ENCODE data around the gene RGS17.

RGS17 gene, protein sequence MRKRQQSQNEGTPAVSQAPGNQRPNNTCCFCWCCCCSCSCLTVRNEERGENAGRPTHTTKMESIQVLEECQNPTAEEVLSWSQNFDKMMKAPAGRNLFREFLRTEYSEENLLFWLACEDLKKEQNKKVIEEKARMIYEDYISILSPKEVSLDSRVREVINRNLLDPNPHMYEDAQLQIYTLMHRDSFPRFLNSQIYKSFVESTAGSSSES

DNA sequence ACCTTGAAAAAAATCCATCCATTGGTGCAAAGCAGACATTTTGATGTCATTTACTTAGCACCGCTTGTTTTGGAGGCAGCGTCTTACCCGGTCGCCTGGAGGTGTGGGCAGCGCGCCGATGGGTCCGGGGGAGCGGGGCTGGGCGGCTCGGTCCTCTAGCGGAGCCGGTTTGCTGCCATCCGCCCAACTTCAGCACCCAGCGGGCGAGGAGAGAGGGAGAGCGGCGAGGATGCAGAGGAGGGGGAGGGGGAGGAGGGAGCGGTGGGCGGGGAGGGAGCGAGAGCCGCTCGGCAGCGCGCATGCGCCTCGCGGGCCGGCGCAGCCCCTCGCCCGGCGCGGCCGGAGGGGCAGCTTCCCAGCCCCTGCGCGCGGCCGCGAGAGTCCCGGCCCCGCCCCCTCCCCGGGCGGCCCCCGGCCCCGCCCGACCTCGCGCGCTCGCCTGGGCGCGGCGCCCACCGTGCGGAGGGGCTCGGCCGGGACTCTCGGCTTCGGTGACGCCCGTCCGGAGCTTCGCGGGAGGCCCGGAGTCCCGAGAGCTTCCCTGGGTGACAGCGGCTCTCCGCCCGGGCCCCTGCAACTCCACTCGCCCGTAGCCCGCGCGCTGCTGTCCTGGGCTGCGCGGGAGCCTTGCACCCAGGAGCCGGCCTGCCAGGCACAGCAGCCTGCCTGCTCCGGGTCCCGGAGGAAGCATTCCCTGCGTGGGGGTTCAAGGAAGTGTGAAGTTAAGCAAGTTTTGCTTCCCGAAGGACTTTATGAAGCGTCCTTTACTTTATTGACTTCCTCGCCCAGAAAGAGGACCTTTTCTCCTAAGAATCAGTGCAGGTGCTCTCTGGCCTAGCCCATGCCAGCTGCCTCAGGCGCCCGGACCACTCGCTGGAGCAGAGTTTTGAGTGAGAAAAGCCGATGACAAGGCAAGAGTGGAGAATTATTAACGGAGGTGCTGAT is at the start of gene RGS17:
Gene RGS17 (minus strand): TSS at position 246 of the 945 bp plus-strand sequence. CDS start 87,264 bp downstream, outside the sequence.
- Histone ChIP-seq H3K27ac (peak within 1 kb of the TSS; percentile 74), H3K4me3 (ENCODE audit: low read depth, low read length) (peak within 1 kb of the TSS; percentile 77)
- peak; percentile 79 for DNase-seq

DNA sequence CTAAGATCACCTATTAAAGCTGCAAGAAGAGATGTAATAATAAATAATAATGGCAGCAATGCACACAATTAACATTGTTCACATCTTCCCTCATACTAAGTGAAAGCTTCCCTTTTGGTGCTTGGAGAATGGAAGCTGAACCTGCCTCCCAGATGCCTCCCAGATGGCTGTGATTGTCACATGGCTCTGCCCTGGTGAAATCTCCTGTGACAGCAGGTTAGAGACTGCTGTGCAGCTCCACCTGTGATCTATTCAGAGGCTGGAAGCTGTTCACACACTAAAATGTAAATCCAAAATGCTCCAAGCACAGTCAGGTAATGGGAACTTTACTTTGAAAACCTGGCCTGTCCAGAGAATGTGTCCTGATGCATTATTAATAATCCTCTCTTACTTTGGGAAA is 41.7 kb upstream of the RGS17 start:
- TF ChIP-seq, protein P1, sequence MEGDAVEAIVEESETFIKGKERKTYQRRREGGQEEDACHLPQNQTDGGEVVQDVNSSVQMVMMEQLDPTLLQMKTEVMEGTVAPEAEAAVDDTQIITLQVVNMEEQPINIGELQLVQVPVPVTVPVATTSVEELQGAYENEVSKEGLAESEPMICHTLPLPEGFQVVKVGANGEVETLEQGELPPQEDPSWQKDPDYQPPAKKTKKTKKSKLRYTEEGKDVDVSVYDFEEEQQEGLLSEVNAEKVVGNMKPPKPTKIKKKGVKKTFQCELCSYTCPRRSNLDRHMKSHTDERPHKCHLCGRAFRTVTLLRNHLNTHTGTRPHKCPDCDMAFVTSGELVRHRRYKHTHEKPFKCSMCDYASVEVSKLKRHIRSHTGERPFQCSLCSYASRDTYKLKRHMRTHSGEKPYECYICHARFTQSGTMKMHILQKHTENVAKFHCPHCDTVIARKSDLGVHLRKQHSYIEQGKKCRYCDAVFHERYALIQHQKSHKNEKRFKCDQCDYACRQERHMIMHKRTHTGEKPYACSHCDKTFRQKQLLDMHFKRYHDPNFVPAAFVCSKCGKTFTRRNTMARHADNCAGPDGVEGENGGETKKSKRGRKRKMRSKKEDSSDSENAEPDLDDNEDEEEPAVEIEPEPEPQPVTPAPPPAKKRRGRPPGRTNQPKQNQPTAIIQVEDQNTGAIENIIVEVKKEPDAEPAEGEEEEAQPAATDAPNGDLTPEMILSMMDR (IDR thresholded peaks at IDR 0.05; ENCODE audit: low read depth, low read length) = no peak
- no peaks in the 10 kb centered on the region for H3K36me3 ChIP-seq
- no peaks in the 10 kb centered on the region for H3K9me3 ChIP-seq (ENCODE audit: severe bottlenecking)
- H3K27ac ChIP-seq = no peak overlapping the region
- H3K4me3 ChIP-seq (ENCODE audit: low read depth, low read length) = no peak overlapping the region
- H3K27me3 ChIP-seq (ENCODE audit: insufficient read depth, low read depth, severe bottlenecking) = no peaks in the 10 kb centered on the region
- DNase-seq = peak; percentile 57

More for the DNA sequence above, at the start of gene RGS17:
- no peaks in the 10 kb centered on the region for H3K27me3 ChIP-seq (ENCODE audit: insufficient read depth, low read depth, severe bottlenecking)
- H3K9me3 ChIP-seq (ENCODE audit: severe bottlenecking) = no peaks in the 10 kb centered on the region
- TF ChIP-seq, protein P1 (IDR thresholded peaks at IDR 0.05; ENCODE audit: low read depth, low read length) = no peak
- H3K36me3 ChIP-seq = no peaks in the 10 kb centered on the region

DNA sequence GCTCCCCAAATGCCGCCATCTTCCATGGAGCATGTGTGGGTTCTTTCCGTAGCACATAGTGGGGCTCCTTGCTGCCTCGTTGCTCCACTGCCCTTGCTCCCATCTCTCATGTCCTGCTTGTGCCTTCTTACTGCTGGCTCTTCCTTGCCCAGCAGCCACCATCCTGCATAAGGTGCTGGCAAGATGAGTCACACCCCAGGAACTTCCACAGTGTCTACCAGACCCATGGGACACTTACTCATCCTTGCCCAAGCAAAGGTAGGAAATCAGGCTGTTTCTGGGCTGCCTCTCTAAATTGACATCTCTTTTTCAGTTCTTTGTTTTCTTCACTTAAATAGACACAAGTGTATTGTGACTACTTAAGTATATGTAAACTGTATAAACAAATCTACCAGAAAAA is 39.4 kb upstream of the RGS17 start:
- Histone ChIP-seq H3K4me3 (ENCODE audit: low read depth, low read length) (no peak overlapping the region), H3K36me3 (no peaks in the 10 kb centered on the region), H3K27me3 (ENCODE audit: insufficient read depth, low read depth, severe bottlenecking) (no peaks in the 10 kb centered on the region), H3K27ac (no peak overlapping the region), H3K9me3 (ENCODE audit: severe bottlenecking) (no peaks in the 10 kb centered on the region)
- DNase-seq = no peak
- TF ChIP-seq, protein P1 (IDR thresholded peaks at IDR 0.05; ENCODE audit: low read depth, low read length) = no peak

DNA sequence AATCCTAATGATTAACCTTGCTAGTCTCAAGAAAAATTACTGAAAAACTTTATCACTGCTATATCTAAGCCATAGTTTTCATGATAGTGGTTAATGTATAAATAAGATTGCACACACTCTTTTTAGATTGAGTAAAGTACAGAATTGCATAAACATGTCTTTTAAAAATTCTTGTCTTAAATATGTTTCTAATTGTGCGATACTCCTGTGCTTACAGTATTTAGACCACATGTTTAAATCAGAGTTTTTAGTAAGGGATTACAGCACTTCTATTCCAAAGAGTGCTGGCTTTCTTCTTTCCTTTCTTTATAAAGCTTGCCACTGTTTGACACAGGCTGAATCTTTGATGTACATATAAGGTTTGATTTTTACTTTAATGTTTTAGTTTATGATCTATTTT is 36.8 kb upstream of the RGS17 start:
- TF ChIP-seq, protein P1 (IDR thresholded peaks at IDR 0.05; ENCODE audit: low read depth, low read length) = no peak
- Histone ChIP-seq H3K9me3 (ENCODE audit: severe bottlenecking) (no peaks in the 10 kb centered on the region), H3K27me3 (ENCODE audit: insufficient read depth, low read depth, severe bottlenecking) (no peaks in the 10 kb centered on the region), H3K4me3 (ENCODE audit: low read depth, low read length) (no peak overlapping the region), H3K27ac (no peak overlapping the region), H3K36me3 (no peaks in the 10 kb centered on the region)
- no peak for DNase-seq

DNA sequence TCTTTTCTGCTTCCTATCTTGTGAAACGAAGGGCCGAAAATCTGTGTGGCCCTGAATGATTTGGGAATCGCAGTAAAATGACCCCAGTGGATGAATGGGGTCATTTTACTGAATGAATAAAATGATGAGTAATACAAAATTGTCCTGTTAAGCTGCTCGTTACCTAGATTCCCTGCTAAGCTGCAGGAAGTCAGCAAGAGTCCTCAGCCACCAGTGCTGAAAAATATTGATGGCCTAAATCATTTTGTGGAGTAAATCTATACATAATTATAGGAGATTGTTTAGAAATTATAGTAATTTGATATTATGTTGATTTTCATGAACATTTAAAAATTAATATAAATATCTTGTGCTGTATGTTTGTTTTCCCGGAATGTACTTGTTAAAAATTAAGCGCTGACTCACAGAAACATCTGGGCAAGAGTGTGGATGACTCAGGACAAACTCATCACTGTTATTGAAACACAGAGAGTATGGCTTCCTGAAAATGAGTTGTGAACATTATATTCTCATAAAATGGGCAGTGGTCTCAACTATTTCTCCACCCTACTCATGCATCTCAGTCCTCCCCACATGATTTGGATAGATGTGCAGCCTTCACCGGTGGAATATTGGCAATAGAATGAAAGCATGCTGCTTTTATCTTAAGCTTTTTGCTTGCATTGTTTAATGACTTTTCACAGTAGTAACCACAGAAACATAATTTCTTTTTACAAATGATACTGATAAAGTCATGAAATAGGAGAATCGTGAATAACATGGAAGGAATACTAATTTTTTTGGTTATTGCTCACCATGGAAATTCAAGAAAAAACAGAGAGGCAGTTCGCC is 36.2 kb upstream of the RGS17 start:
- TF ChIP-seq, protein P1 (IDR thresholded peaks at IDR 0.05; ENCODE audit: low read depth, low read length) = no peak
- Histone ChIP-seq H3K27ac (no peak overlapping the region), H3K9me3 (ENCODE audit: severe bottlenecking) (no peaks in the 10 kb centered on the region), H3K4me3 (ENCODE audit: low read depth, low read length) (no peak overlapping the region), H3K27me3 (ENCODE audit: insufficient read depth, low read depth, severe bottlenecking) (no peaks in the 10 kb centered on the region), H3K36me3 (no peaks in the 10 kb centered on the region)
- no peak for DNase-seq

Measured in WERI-Rb-1 (cell line).